ENCODE results near the gene FAM111B.

DNA sequence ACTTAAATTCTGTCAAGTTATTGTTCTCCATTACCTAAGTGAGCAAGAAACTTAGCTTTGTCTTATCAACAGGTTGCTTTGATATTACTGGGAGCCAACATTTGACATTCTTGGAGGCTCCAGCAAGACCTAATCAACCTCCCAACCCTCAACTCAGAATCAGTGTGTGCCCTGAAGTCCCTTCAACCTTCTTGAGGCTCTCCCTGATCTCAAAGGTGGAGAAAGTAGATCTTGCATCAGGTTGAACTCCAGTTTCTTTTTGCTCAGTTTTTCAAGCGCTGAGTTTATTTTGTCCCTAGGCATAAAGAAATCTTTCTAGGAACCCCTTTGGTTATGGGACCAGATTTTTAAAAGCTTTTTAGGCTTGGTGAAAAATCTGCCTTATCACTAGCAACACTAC, 37.1 kb downstream of the FAM111B start:
- TF ChIP-seq CTCF (IDR thresholded peaks at IDR 0.05) (no peak), POLR2A (IDR thresholded peaks at IDR 0.05) (no peak)
